Right renal cortex interstitium (tissue), 3 donors: ENCODE measurements around the gene RIT2. TPM values are rescaled to one million over a fixed set of nuclear protein-coding genes. Genes with fewer than 3 reads are reported as not detected.
A peak's percentile ranks its signal among the peaks of the same experiment; 100 is the strongest.

ENCODE experiments used
- DNase-seq, 3 donors: peaks; one replicate each; pipeline ENCODE4 v3.0.0-alpha.2; 2013; ENCODE audit warnings: low read depth in 3 of 3, low spot score in 2 of 3
- polyA plus RNA-seq, 3 donors: library from polyadenylated mRNA; unstranded; fragments of 120-200 nt; gene quantifications; one replicate each; pipeline ENCODE4 v1.2.1, GENCODE V29; 2013; ENCODE audit not compliant: insufficient read length in 3 of 3

Gene RIT2
- polyA plus RNA-seq, 3 donors = not detected

- DNase-seq = no peak
Observed at GRCh38 chr18:42937436-42937835, 178.0 kb downstream of the RIT2 start.

- no peak for DNase-seq
Observed at GRCh38 chr18:42936289-42936688, 179.2 kb downstream of the RIT2 start.

GRCh38 chr18:42931491-42931890 is 184.0 kb downstream of the RIT2 start:
- DNase-seq = peak in 1 of 3 donors; percentile 6

- DNase-seq = no peak
Observed at GRCh38 chr18:42929857-42930256, 185.6 kb downstream of the RIT2 start.

GRCh38 chr18:42929181-42929580 is 186.3 kb downstream of the RIT2 start:
- DNase-seq = no peak

- no peak for DNase-seq
Observed at GRCh38 chr18:42925036-42925435, 190.4 kb downstream of the RIT2 start.

- no peak for DNase-seq
Observed at GRCh38 chr18:42922363-42922762, 193.1 kb downstream of the RIT2 start.

GRCh38 chr18:42921226-42921737 is 194.2 kb downstream of the RIT2 start:
- DNase-seq = no peak

- DNase-seq = no peak
Observed at GRCh38 chr18:42920621-42921020, 194.9 kb downstream of the RIT2 start.

- DNase-seq = no peak
Observed at GRCh38 chr18:42915299-42915698, 200.2 kb downstream of the RIT2 start.

- no peak for DNase-seq
Observed at GRCh38 chr18:42914476-42914875, 201.0 kb downstream of the RIT2 start.

GRCh38 chr18:42909095-42909494 is 206.4 kb downstream of the RIT2 start:
- DNase-seq = no peak

- no peak for DNase-seq
Observed at GRCh38 chr18:42906761-42907160, 208.7 kb downstream of the RIT2 start.

- DNase-seq = no peak
Observed at GRCh38 chr18:42901161-42901560, 214.3 kb downstream of the RIT2 start.

GRCh38 chr18:42893977-42894376 is 221.5 kb downstream of the RIT2 start:
- DNase-seq = no peak

GRCh38 chr18:42892181-42892580 is 223.3 kb downstream of the RIT2 start:
- DNase-seq = no peak

- no peak for DNase-seq
Observed at GRCh38 chr18:42891705-42892104, 223.8 kb downstream of the RIT2 start.

GRCh38 chr18:42883169-42883568 is 232.3 kb downstream of the RIT2 start:
- no peak for DNase-seq

- no peak for DNase-seq
Observed at GRCh38 chr18:42882122-42882521, 233.4 kb downstream of the RIT2 start.

GRCh38 chr18:42872838-42873237 is 242.6 kb downstream of the RIT2 start:
- DNase-seq = no peak

- DNase-seq = no peak
Observed at GRCh38 chr18:42864876-42865275, 250.6 kb downstream of the RIT2 start.

GRCh38 chr18:42861271-42861670 is 254.2 kb downstream of the RIT2 start:
- DNase-seq = no peak

- no peak for DNase-seq
Observed at GRCh38 chr18:42860548-42860947, 254.9 kb downstream of the RIT2 start.
